HCT116 (cell line): Measurements from ENCODE around the gene DDX39A. TPM values are rescaled to one million over a fixed set of nuclear protein-coding genes. Genes with fewer than 3 reads are reported as not detected.

ENCODE experiments used
- ATAC-seq: fragments of 200-7000 bp; cut with Tn5 transposase; 2 replicates; pipeline ENCODE4 v1.9.1; 2020; ENCODE audit warnings: mild to moderate bottlenecking, moderate library complexity
- BruUV-seq: library from RNA; stranded (reverse); fragments of 400-500 nt; replicated peaks from 2 replicates; lab custom pipeline; 2021; lab: Mats Ljungman, UMichigan
- CTCF ChIA-PET: fragments of 300-600 bp; sonication (Branson Sonifier 250); formaldehyde crosslinking; loops from one replicate; lab custom pipeline; 2021; ENCODE audit warnings: antibody characterized with exemption; lab: Charles Lee
- POLR2A ChIA-PET: fragments of 300-600, 350-600 bp; sonication (Branson Sonifier 250); formaldehyde crosslinking; loops from one replicate; lab custom pipeline; 2021; ENCODE audit warnings: antibody characterized with exemption; lab: Charles Lee
- RAD21 ChIA-PET, 2 experiments: fragments of 300-600 bp; sonication (Branson Sonifier 250); formaldehyde crosslinking; loops; one replicate each; lab custom pipeline; 2023; ENCODE audit warnings: low total read pairs in 2 of 2; ENCODE audit not compliant: uncharacterized antibody in 2 of 2, unreplicated experiment in 2 of 2, low non-redundant PET in 1 of 2; lab: Charles Lee
- DNase-seq: peaks from one replicate; pipeline ENCODE4 v3.0.0-alpha.2; 2010; ENCODE audit warnings: low read depth, low spot score
- H2AFZ ChIP-seq: fragments of 200-600 bp; shearing (Covaris generic), sonication (generic); 2 replicates; pipeline ENCODE4 v1.6.1; 2017; ENCODE audit warnings: low read depth, mixed run types, mixed read lengths, antibody characterized with exemption, low read length; ENCODE audit not compliant: poor library complexity, severe bottlenecking
- H3K27ac ChIP-seq: 2 replicates; pipeline ENCODE4 v1.5.1; 2012; ENCODE audit warnings: low read depth, low read length
- H3K27me3 ChIP-seq: fragments of 200-600 bp; sonication (generic); 2 replicates; pipeline ENCODE4 v1.6.1; 2016; ENCODE audit warnings: mixed run types, low read length, mixed read lengths; ENCODE audit not compliant: insufficient read depth
- H3K36me3 ChIP-seq, 2 experiments: fragments of 200-500 bp in 1 of 2; fragments of 200-600 bp in 1 of 2; sonication (Bioruptor generic) in 1 of 2; sonication (generic) in 1 of 2; 2 replicates each; pipeline versions ENCODE4 v1.5.1 to v1.6.1; 2014 to 2016; ENCODE audit warnings: low read length in 2 of 2, inconsistent platforms in 1 of 2, mixed read lengths in 1 of 2, mixed run types in 1 of 2; ENCODE audit not compliant: insufficient read depth in 2 of 2, control insufficient read depth in 1 of 2
- H3K4me1 ChIP-seq, 2 experiments: fragments of 200-600 bp in 1 of 2; sonication (generic) in 1 of 2; 2 replicates each; pipeline versions ENCODE4 v1.5.1 to v1.6.1; 2012 to 2017; ENCODE audit warnings: low read length in 2 of 2, inconsistent platforms in 1 of 2, mild to moderate bottlenecking in 1 of 2, mixed read lengths in 1 of 2, mixed run types in 1 of 2, moderate library complexity in 1 of 2; ENCODE audit not compliant: insufficient read depth in 2 of 2, control insufficient read depth in 1 of 2
- H3K4me2 ChIP-seq: fragments of 200-600 bp; sonication (generic); 2 replicates; pipeline ENCODE4 v1.6.1; 2017; ENCODE audit warnings: mixed run types, low read length, mixed read lengths
- H3K4me3 ChIP-seq, 2 experiments: fragments of 200-600 bp in 1 of 2; sonication (generic) in 1 of 2; replicated peaks in 1 of 2; 2 replicates each; pipeline ENCODE4 v1.5.1; 2011 to 2016; ENCODE audit warnings: low read length in 2 of 2, control low read depth in 1 of 2, low read depth in 1 of 2, mild to moderate bottlenecking in 1 of 2, mixed read lengths in 1 of 2, mixed run types in 1 of 2
- H3K79me2 ChIP-seq: fragments of 200-600 bp; sonication (generic); 2 replicates; pipeline ENCODE4 v1.6.1; 2017; ENCODE audit warnings: mild to moderate bottlenecking, mixed run types, low read length, moderate library complexity, mixed read lengths; ENCODE audit not compliant: insufficient read depth
- H3K9ac ChIP-seq: fragments of 200-600 bp; sonication (generic); 2 replicates; pipeline ENCODE4 v1.6.1; 2016; ENCODE audit warnings: low read length, mixed read lengths
- H3K9me2 ChIP-seq: fragments of 200-600 bp; sonication (generic), shearing (Covaris generic); 2 replicates; pipeline ENCODE4 v1.6.1; 2017; ENCODE audit warnings: mixed run types, mild to moderate bottlenecking, moderate library complexity; ENCODE audit not compliant: insufficient read depth
- H3K9me3 ChIP-seq, 2 experiments: fragments of 200-500 bp in 1 of 2; fragments of 200-600 bp in 1 of 2; sonication (Bioruptor generic) in 1 of 2; sonication (generic) in 1 of 2; 2 replicates each; pipeline ENCODE4 v1.6.1; 2014 to 2017; ENCODE audit warnings: low read length in 2 of 2, mixed read lengths in 2 of 2, inconsistent platforms in 1 of 2, low read depth in 1 of 2, mild to moderate bottlenecking in 1 of 2, mixed run types in 1 of 2, moderate library complexity in 1 of 2; ENCODE audit not compliant: control insufficient read depth in 1 of 2, insufficient read depth in 1 of 2
- H4K20me1 ChIP-seq: fragments of 200-600 bp; sonication (generic), shearing (Covaris generic); 2 replicates; pipeline ENCODE4 v1.6.1; 2017; ENCODE audit warnings: mixed run types, mild to moderate bottlenecking, moderate library complexity; ENCODE audit not compliant: insufficient read depth
- CBX3 ChIP-seq: IDR thresholded peaks from 2 replicates; pipeline ENCODE4 v1.6.1; 2012; ENCODE audit warnings: low read depth
- CEBPB ChIP-seq: IDR thresholded peaks from 2 replicates; pipeline ENCODE4 v1.6.1; 2012; ENCODE audit warnings: low read depth
- CTCF ChIP-seq, 3 experiments: fragments of 200-600 bp in 1 of 3; sonication (generic) in 1 of 3; IDR thresholded peaks in 2 of 3; conservative IDR thresholded peaks in 1 of 3; 2 replicates each; pipeline ENCODE4 v1.5.1; 2012 to 2017; ENCODE audit warnings: low read depth in 2 of 3, low read length in 2 of 3, antibody characterized with exemption in 1 of 3, borderline replicate concordance in 1 of 3, control low read depth in 1 of 3, mild to moderate bottlenecking in 1 of 3, mixed read lengths in 1 of 3, mixed run types in 1 of 3, moderate library complexity in 1 of 3; ENCODE audit not compliant: insufficient read depth in 1 of 3
- EGR1 ChIP-seq: IDR thresholded peaks from 2 replicates; pipeline ENCODE4 v1.6.1; 2012; ENCODE audit warnings: low read depth
- ELF1 ChIP-seq: IDR thresholded peaks from 2 replicates; pipeline ENCODE4 v1.6.1; 2012; ENCODE audit warnings: low read depth, borderline replicate concordance
- SRF ChIP-seq: IDR thresholded peaks from 2 replicates; pipeline ENCODE4 v1.6.1; 2012; ENCODE audit warnings: low read depth
- TCF7L2 ChIP-seq: IDR thresholded peaks from 2 replicates; pipeline ENCODE4 v1.7.0; 2011; ENCODE audit warnings: borderline replicate concordance, inconsistent platforms; ENCODE audit not compliant: insufficient read depth, insufficient read length; ENCODE audit errors: extremely low read depth
- ZBTB33 ChIP-seq: IDR thresholded peaks from 2 replicates; pipeline ENCODE4 v1.6.1; 2011; ENCODE audit warnings: mild to moderate bottlenecking, low read length, moderate library complexity; ENCODE audit not compliant: insufficient replicate concordance; ENCODE audit errors: extremely low read depth
- intact Hi-C: fragments of 100-400 bp; cut with micrococcal nuclease; formaldehyde crosslinking; loops from 2 replicates; pipeline ENCODE4 v1.10.0; 2022
- total RNA-seq: library from RNA; stranded (reverse); gene quantifications from one replicate; pipeline ENCODE4 v1.2.1, GENCODE V29; 2021; ENCODE audit not compliant: unreplicated experiment

The DDX39A gene
- total RNA-seq, 1 experiment from 2014 or later = 152 TPM

- Histone ChIP-seq H3K4me1 (no peaks in the 10 kb centered on the region), H3K4me2 (no peak overlapping the region), H3K9me3 (no peaks in the 10 kb centered on the region), H2AFZ (no peak overlapping the region), H3K79me2 (no peaks in the 10 kb centered on the region), H3K27me3 (no peaks in the 10 kb centered on the region), H3K36me3 (peaks cover 13 to 25% of the 10 kb centered on the region in 2 experiments), H3K9ac (no peak overlapping the region), H3K27ac (no peak overlapping the region), H3K4me3 (no peak overlapping the region), H4K20me1 (no peaks in the 10 kb centered on the region), H3K9me2 (no peaks in the 10 kb centered on the region)
- ChIA-PET RAD21 (no interaction called here), CTCF (no interaction called here), POLR2A (no interaction called here)
- ATAC-seq (no peak; the same call in 1 of the 2 replicates), DNase-seq (no peak)
- TF ChIP-seq SRF (no peak), ZBTB33 (no peak), TCF7L2 (no peak), ELF1 (no peak), CTCF (IDR thresholded peaks at IDR 0.05 in 2 of 3, conservative IDR thresholded peaks at IDR 0.05 in 1 of 3; ENCODE audit: borderline replicate concordance in 1 of 3, insufficient read depth in 1 of 3, low read depth in 2 of 3, low read length in 2 of 3) (no peak), CEBPB (no peak), CBX3 (no peak), EGR1 (no peak)
- intact Hi-C loops = no loop called here
- BruUV-seq = no TSS peak
Measured at GRCh38 chr19:14395262-14395661, 23.9 kb downstream of the DDX39A start.
